HepG2 (cell line): ENCODE data around the gene SORBS2.

Experiments used
- DPF2 ChIP-seq: sonication (generic); formaldehyde crosslinking; IDR thresholded peaks from 2 replicates; pipeline ENCODE4 v1.4.0; 2020; ENCODE audit warnings: mild to moderate bottlenecking, low read depth, missing genetic modification reagents, borderline replicate concordance
- FOXO4 ChIP-seq: sonication (generic); formaldehyde crosslinking; conservative IDR thresholded peaks from 2 replicates; pipeline ENCODE4 v1.8.1; 2023; ENCODE audit warnings: missing genetic modification reagents
- JUNB ChIP-seq: sonication (generic); formaldehyde crosslinking; IDR thresholded peaks from 2 replicates; pipeline ENCODE4 v1.8.0; 2022; ENCODE audit warnings: missing genetic modification reagents, mild to moderate bottlenecking, borderline replicate concordance
- KDM4B ChIP-seq: sonication (generic); formaldehyde crosslinking; IDR thresholded peaks from 2 replicates; pipeline ENCODE4 v1.4.0; 2020; ENCODE audit warnings: missing genetic modification reagents
- MNT ChIP-seq: fragments of 450-650 bp; IDR thresholded peaks from 2 replicates; pipeline ENCODE4 v1.6.1; 2016
- POLR2A ChIP-seq, 2 experiments: IDR thresholded peaks; 2 replicates each; pipeline ENCODE4 v1.6.1; 2011; ENCODE audit warnings: low read depth in 2 of 2, low read length in 2 of 2, mild to moderate bottlenecking in 1 of 2, moderate library complexity in 1 of 2; ENCODE audit not compliant: insufficient read depth in 1 of 2
- U2AF2 ChIP-seq: fragments of 200-400 bp; formaldehyde crosslinking; IDR thresholded peaks from 2 replicates; pipeline ENCODE4 v1.6.1; 2017; ENCODE audit warnings: low read depth, mild to moderate bottlenecking, low read length
- ZMYM2 ChIP-seq: sonication (generic); formaldehyde crosslinking; IDR thresholded peaks from 2 replicates; pipeline ENCODE4 v1.8.0; 2022; ENCODE audit warnings: mild to moderate bottlenecking, missing genetic modification reagents
- ZNF34 ChIP-seq: sonication (generic); formaldehyde crosslinking; IDR thresholded peaks from 2 replicates; pipeline ENCODE4 v1.4.0; 2020; ENCODE audit warnings: mild to moderate bottlenecking, missing genetic modification reagents, borderline replicate concordance
- ZNF678 ChIP-seq: sonication (generic); formaldehyde crosslinking; IDR thresholded peaks from 2 replicates; pipeline ENCODE4 v1.4.0; 2020; ENCODE audit warnings: mild to moderate bottlenecking, missing genetic modification reagents
- ZSCAN29 ChIP-seq: sonication (generic); formaldehyde crosslinking; conservative IDR thresholded peaks from 2 replicates; pipeline ENCODE4 v1.4.0; 2020; ENCODE audit warnings: mild to moderate bottlenecking, missing genetic modification reagents

- no peak for TF ChIP-seq ZNF678 (CRISPR knock-in tag)
- no peak for TF ChIP-seq JUNB (CRISPR knock-in tag)
- no peak for TF ChIP-seq DPF2 (CRISPR knock-in tag)
- no peak for TF ChIP-seq MNT
- no peak for TF ChIP-seq U2AF2
- no peak for TF ChIP-seq FOXO4
- no peak for TF ChIP-seq ZMYM2 (CRISPR knock-in tag)
- TF ChIP-seq KDM4B (CRISPR knock-in tag), result no peak
- no peak for TF ChIP-seq ZSCAN29
- no peak for TF ChIP-seq POLR2A (IDR thresholded peaks at IDR 0.05; ENCODE audit: insufficient read depth in 1 of 2, low read depth in 2 of 2, low read length in 2 of 2)
- TF ChIP-seq ZNF34, result no peak
These were observed 2.4 kb downstream of the SORBS2 start for GRCh38 chr4:185809533-185810071.
